ENCODE results near the gene GABRB3. TPM values are rescaled to one million over a fixed set of nuclear protein-coding genes. Genes with fewer than 3 reads are reported as not detected.

The GABRB3 gene
- polyA plus RNA-seq, 3 donors: not detected

- no peaks in the 10 kb centered on the region for H3K4me1 Mint-ChIP-seq
- 92% methylated on average over 6 of the region's 11 CpGs for WGBS (ENCODE audit: insufficient coverage)
Observed at GRCh38 chr15:26686547-26687187, 86.2 kb downstream of the GABRB3 start.

DNA sequence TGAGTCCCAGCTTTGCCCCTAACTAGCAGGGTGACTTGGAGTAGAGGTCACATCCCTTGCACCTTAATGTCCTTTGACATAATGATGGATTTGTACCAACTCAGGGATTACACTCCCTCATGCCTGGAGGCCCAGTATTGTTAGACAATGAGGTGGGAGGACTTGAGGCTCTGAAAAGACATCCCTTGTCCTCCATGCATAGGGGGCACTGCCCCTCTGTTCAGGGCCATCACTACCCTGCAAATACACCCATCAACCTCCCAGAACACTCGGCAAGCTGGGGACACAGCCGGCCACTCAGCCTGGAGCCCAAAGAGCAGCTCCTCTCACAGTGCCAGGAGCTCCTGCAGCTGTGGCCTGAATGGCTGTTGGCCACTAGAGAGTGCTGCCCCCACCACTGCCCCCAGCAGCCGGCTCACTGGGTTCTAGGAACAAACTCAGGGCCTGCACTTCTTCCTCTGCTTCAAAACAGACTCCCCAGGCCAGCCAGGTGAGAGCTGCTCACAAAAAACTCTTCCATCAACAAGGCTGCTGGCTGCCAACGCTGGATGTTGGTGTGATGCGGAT, 90.2 kb downstream of the GABRB3 start:
- Mint-ChIP-seq H3K27ac (no peak overlapping the region), H3K9me3 (peaks cover 4 to 36% (median 12%) of the 10 kb centered on the region in 7 donors)

More at GRCh38 chr15:26686547-26687187, 86.2 kb downstream of the GABRB3 start:
- H3K4me2 ChIP-seq (replicated peaks; ENCODE audit: extremely low read depth, low read length, poor library complexity, severe bottlenecking): no peak overlapping the region
- H3K4me3 ChIP-seq (replicated peaks in 1 of 3; ENCODE audit: low read depth in 2 of 3, low read length in 3 of 3): no peak overlapping the region
- H3K79me2 ChIP-seq (ENCODE audit: insufficient read depth, low read length): no peaks in the 10 kb centered on the region
- no peak overlapping the region for H2AFZ ChIP-seq (ENCODE audit: insufficient read depth, low read depth, low read length, poor library complexity, severe bottlenecking)
- Mint-ChIP-seq H3K36me3 (no peaks in the 10 kb centered on the region), H3K4me3 (no peak overlapping the region), H3K27me3 (ENCODE audit: low read depth in 3 of 3) (peaks cover 0 to 2% (median 0%) of the 10 kb centered on the region in 3 donors), H3K9me3 (peaks cover 6 to 50% (median 18%) of the 10 kb centered on the region in 7 donors), H3K27ac (no peak overlapping the region)
- TF ChIP-seq, protein P1, sequence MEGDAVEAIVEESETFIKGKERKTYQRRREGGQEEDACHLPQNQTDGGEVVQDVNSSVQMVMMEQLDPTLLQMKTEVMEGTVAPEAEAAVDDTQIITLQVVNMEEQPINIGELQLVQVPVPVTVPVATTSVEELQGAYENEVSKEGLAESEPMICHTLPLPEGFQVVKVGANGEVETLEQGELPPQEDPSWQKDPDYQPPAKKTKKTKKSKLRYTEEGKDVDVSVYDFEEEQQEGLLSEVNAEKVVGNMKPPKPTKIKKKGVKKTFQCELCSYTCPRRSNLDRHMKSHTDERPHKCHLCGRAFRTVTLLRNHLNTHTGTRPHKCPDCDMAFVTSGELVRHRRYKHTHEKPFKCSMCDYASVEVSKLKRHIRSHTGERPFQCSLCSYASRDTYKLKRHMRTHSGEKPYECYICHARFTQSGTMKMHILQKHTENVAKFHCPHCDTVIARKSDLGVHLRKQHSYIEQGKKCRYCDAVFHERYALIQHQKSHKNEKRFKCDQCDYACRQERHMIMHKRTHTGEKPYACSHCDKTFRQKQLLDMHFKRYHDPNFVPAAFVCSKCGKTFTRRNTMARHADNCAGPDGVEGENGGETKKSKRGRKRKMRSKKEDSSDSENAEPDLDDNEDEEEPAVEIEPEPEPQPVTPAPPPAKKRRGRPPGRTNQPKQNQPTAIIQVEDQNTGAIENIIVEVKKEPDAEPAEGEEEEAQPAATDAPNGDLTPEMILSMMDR (IDR thresholded peaks at IDR 0.05): no peak
- peaks cover 57 to 62% of the 10 kb centered on the region in 2 donors for H3K9me3 ChIP-seq (replicated peaks in 1 of 2; ENCODE audit: control insufficient read depth in 1 of 2, insufficient read depth in 1 of 2, low read length in 2 of 2)
- intact Hi-C loops (cut with micrococcal nuclease): no loop called here
- no peak overlapping the region for H3K27ac ChIP-seq (ENCODE audit: low read depth in 1 of 2, low read length in 2 of 2)
- H3K36me3 ChIP-seq (replicated peaks in 1 of 2; ENCODE audit: control insufficient read depth in 1 of 2, insufficient read depth in 2 of 2, low read length in 2 of 2): no peaks in the 10 kb centered on the region
- H3K4me1 ChIP-seq (ENCODE audit: control insufficient read depth in 1 of 2, insufficient read depth in 2 of 2, low read length in 2 of 2): no peaks in the 10 kb centered on the region
- no peak for DNase-seq
- H3K9ac ChIP-seq (ENCODE audit: insufficient read depth, low read length, poor library complexity, severe bottlenecking): no peak overlapping the region
- H4K20me1 ChIP-seq (ENCODE audit: insufficient read depth, low read length): no peaks in the 10 kb centered on the region
- H3K27me3 ChIP-seq (ENCODE audit: control insufficient read depth in 2 of 2, insufficient read depth in 2 of 2, low read length in 2 of 2): no peaks in the 10 kb centered on the region

More for the DNA sequence above, 90.2 kb downstream of the GABRB3 start:
- TF ChIP-seq, protein P1 (IDR thresholded peaks at IDR 0.05): no peak
- Histone ChIP-seq H3K4me2 (replicated peaks; ENCODE audit: extremely low read depth, low read length, poor library complexity, severe bottlenecking) (no peak overlapping the region), H3K9ac (ENCODE audit: insufficient read depth, low read length, poor library complexity, severe bottlenecking) (no peak overlapping the region), H3K9me3 (replicated peaks in 1 of 2; ENCODE audit: control insufficient read depth in 1 of 2, insufficient read depth in 1 of 2, low read length in 2 of 2) (peaks cover 34 to 35% of the 10 kb centered on the region in 2 donors), H3K4me1 (ENCODE audit: control insufficient read depth in 1 of 2, insufficient read depth in 2 of 2, low read length in 2 of 2) (no peaks in the 10 kb centered on the region), H2AFZ (ENCODE audit: insufficient read depth, low read depth, low read length, poor library complexity, severe bottlenecking) (no peak overlapping the region), H3K4me3 (replicated peaks in 1 of 3; ENCODE audit: low read depth in 2 of 3, low read length in 3 of 3) (no peak overlapping the region), H3K36me3 (replicated peaks in 1 of 2; ENCODE audit: control insufficient read depth in 1 of 2, insufficient read depth in 2 of 2, low read length in 2 of 2) (no peaks in the 10 kb centered on the region), H3K79me2 (ENCODE audit: insufficient read depth, low read length) (no peaks in the 10 kb centered on the region), H3K27ac (ENCODE audit: low read depth in 1 of 2, low read length in 2 of 2) (no peak overlapping the region), H4K20me1 (ENCODE audit: insufficient read depth, low read length) (no peaks in the 10 kb centered on the region), H3K27me3 (ENCODE audit: control insufficient read depth in 2 of 2, insufficient read depth in 2 of 2, low read length in 2 of 2) (no peaks in the 10 kb centered on the region)
- Mint-ChIP-seq H3K36me3 (no peaks in the 10 kb centered on the region), H3K27me3 (ENCODE audit: low read depth in 3 of 3) (no peaks in the 10 kb centered on the region), H3K4me1 (no peaks in the 10 kb centered on the region), H3K4me3 (no peak overlapping the region)
- no peak for DNase-seq
- 63% methylated on average over 3 of the region's 5 CpGs for WGBS (ENCODE audit: insufficient coverage)
- intact Hi-C loops (cut with micrococcal nuclease): no loop called here

Measured in CD14-positive monocyte (primary cell).